HepG2 (cell line): ENCODE measurements around the gene TSC1. TPM values are rescaled to one million over a fixed set of nuclear protein-coding genes. Genes with fewer than 3 reads are reported as not detected.
A peak's percentile ranks its signal among the peaks of the same experiment; 100 is the strongest.

Source experiments
- DRAP1 ChIP-seq: IDR thresholded peaks from 2 replicates; pipeline ENCODE4 v1.6.1; 2016; ENCODE audit warnings: missing genetic modification reagents, missing compliant biosample characterization
- GLMP ChIP-seq: sonication (generic); formaldehyde crosslinking; IDR thresholded peaks from 2 replicates; pipeline ENCODE4 v1.9.0; 2021; ENCODE audit warnings: missing genetic modification reagents, mild to moderate bottlenecking, borderline replicate concordance
- PLSCR1 ChIP-seq: sonication (generic); formaldehyde crosslinking; IDR thresholded peaks from 2 replicates; pipeline ENCODE4 v1.5.0; 2020; ENCODE audit warnings: missing genetic modification reagents, mild to moderate bottlenecking, borderline replicate concordance
- ZNF431 ChIP-seq: sonication (generic); formaldehyde crosslinking; IDR thresholded peaks from 2 replicates; pipeline ENCODE4 v1.9.0; 2022; ENCODE audit warnings: missing genetic modification reagents, low read depth, mild to moderate bottlenecking, borderline replicate concordance
- ZNF512 ChIP-seq: sonication (generic); formaldehyde crosslinking; IDR thresholded peaks from 2 replicates; pipeline ENCODE4 v1.4.0; 2020; ENCODE audit warnings: mild to moderate bottlenecking, missing genetic modification reagents
- ZNF703 ChIP-seq: sonication (generic); formaldehyde crosslinking; IDR thresholded peaks from 2 replicates; pipeline ENCODE4 v1.5.1; 2020; ENCODE audit warnings: missing genetic modification reagents, mild to moderate bottlenecking, moderate library complexity, borderline replicate concordance
- ZNF713 ChIP-seq: sonication (generic); formaldehyde crosslinking; IDR thresholded peaks from 2 replicates; pipeline ENCODE4 v1.4.0; 2020; ENCODE audit warnings: mild to moderate bottlenecking, missing genetic modification reagents
- ZNF841 ChIP-seq: sonication (generic); formaldehyde crosslinking; IDR thresholded peaks from 2 replicates; pipeline ENCODE4 v1.8.1; 2023; ENCODE audit warnings: missing genetic modification reagents, borderline replicate concordance
- polyA plus RNA-seq, 8 experiments: library from polyadenylated mRNA; depleted of rRNA in 3 of 8; stranded (reverse) in 7 of 8; unstranded in 1 of 8; fragments of >200 nt; fragmentation: Illumina TruSeq in 4 of 8; extraction: Trizol in 4 of 8; gene quantifications; 2 replicates each; pipeline versions ENCODE4 v1.2.1 to v1.2.3, GENCODE V29; 2011 to 2016; ENCODE audit warnings: low read depth in 4 of 8, missing spikeins in 1 of 8, mixed read lengths in 1 of 8; ENCODE audit not compliant: insufficient read depth in 1 of 8
- total RNA-seq, 5 experiments: library from RNA; depleted of rRNA; stranded (reverse); fragments of >200 nt; fragmentation: Illumina TruSeq; extraction: Trizol; gene quantifications; 2 replicates each; pipeline ENCODE4 v1.2.3, GENCODE V29; 2016; ENCODE audit warnings: low read depth in 1 of 5
- TF ChIP-seq, protein P1 (sequence below): sonication (generic); formaldehyde crosslinking; IDR thresholded peaks from one replicate; pipeline ENCODE4 v1.5.1; 2020; ENCODE audit warnings: mild to moderate bottlenecking, missing genetic modification reagents; ENCODE audit errors: not compliant biosample characterization
- TF ChIP-seq, protein P2 (sequence below): sonication (generic); formaldehyde crosslinking; conservative IDR thresholded peaks from 2 replicates; pipeline ENCODE4 v1.8.0; 2022; ENCODE audit warnings: low read depth, missing genetic modification reagents

TSC1 gene
- total and polyA plus RNA-seq, 2 of the 13 experiments (the other 11 are each of a cell fraction or from before 2014, with no cell fraction given), result 31.6 to 66.1 TPM

DNA sequence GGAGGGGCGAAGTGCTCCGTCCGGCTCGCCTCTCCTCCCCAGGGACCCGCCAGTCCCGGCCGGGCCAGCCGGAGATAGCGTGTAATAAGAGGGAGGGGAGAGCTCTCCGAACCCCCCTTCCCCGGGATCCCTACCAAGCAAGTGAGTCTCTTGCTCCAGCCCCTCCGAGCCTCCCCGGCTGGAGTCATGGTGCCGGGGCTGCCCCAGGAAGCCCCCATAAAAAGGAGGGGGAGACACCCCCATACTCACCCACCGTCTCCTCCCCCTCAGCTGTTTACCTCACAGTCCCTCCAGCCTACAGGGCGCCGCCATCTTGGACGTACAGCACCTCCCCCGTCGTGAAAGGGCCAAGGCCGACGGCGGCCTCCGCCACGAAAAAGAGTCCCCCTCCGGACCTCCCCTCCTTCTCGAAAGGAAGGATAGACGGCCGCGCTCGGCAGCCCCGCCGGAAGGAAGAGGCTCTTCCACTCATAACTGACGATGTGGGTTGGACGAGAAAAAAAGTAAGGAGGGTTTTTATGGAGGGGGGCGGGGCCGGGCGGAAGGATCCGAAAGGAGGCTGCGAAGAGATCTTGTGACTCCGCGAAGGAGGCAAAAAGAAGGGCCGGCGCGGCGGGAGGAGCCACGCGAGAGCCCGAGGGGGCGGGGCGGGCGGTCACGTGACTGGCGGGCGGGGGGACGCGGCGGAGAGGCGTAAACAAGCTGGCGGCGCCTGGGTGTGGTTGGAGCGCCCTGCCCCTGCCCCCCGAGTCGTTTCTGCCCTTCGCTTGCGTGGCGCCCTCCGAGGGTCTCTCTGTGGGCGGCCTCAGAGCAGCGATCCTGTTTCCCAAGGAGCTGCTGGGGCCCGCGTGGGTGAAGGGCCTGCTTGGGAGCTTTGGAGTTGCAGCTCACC lies at the start of gene TSC1 (continued):
- TF ChIP-seq, protein P1, sequence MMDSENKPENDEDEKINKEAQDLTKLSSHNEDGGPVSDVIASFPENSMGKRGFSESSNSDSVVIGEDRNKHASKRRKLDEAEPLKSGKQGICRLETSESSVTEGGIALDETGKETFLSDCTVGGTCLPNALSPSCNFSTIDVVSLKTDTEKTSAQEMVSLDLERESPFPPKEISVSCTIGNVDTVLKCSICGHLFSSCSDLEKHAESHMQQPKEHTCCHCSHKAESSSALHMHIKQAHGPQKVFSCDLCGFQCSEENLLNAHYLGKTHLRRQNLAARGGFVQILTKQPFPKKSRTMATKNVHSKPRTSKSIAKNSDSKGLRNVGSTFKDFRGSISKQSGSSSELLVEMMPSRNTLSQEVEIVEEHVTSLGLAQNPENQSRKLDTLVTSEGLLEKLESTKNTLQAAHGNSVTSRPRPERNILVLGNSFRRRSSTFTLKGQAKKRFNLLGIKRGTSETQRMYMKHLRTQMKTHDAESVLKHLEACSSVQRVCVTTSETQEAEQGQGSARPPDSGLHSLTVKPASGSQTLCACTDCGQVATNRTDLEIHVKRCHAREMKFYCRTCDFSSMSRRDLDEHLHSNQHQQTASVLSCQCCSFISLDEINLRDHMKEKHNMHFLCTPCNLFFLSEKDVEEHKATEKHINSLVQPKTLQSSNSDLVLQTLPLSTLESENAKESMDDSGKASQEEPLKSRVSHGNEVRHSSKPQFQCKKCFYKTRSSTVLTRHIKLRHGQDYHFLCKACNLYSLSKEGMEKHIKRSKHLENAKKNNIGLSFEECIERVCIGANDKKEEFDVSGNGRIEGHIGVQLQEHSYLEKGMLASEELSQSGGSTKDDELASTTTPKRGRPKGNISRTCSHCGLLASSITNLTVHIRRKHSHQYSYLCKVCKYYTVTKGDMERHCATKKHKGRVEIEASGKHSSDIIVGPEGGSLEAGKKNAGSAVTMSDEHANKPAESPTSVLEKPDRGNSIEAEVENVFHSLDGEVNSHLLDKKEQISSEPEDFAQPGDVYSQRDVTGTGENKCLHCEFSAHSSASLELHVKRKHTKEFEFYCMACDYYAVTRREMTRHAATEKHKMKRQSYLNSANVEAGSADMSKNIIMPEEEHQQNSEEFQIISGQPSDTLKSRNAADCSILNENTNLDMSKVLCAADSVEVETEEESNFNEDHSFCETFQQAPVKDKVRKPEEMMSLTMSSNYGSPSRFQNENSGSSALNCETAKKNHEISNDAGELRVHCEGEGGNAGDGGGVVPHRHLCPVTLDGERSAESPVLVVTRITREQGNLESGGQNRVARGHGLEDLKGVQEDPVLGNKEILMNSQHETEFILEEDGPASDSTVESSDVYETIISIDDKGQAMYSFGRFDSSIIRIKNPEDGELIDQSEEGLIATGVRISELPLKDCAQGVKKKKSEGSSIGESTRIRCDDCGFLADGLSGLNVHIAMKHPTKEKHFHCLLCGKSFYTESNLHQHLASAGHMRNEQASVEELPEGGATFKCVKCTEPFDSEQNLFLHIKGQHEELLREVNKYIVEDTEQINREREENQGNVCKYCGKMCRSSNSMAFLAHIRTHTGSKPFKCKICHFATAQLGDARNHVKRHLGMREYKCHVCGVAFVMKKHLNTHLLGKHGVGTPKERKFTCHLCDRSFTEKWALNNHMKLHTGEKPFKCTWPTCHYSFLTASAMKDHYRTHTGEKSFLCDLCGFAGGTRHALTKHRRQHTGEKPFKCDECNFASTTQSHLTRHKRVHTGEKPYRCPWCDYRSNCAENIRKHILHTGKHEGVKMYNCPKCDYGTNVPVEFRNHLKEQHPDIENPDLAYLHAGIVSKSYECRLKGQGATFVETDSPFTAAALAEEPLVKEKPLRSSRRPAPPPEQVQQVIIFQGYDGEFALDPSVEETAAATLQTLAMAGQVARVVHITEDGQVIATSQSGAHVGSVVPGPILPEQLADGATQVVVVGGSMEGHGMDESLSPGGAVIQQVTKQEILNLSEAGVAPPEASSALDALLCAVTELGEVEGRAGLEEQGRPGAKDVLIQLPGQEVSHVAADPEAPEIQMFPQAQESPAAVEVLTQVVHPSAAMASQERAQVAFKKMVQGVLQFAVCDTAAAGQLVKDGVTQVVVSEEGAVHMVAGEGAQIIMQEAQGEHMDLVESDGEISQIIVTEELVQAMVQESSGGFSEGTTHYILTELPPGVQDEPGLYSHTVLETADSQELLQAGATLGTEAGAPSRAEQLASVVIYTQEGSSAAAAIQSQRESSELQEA (CRISPR knock-in tag), result no peak
- TF ChIP-seq DRAP1 (CRISPR knock-in tag), result peak; percentile 72
- peak; percentile 91 for TF ChIP-seq ZNF703 (CRISPR knock-in tag)
- TF ChIP-seq ZNF713 (CRISPR knock-in tag), result 0 out of 2 replicates have a peak, but pooled peaks have one; percentile 20
- no peak for TF ChIP-seq ZNF512 (CRISPR knock-in tag)
- TF ChIP-seq, protein P2, sequence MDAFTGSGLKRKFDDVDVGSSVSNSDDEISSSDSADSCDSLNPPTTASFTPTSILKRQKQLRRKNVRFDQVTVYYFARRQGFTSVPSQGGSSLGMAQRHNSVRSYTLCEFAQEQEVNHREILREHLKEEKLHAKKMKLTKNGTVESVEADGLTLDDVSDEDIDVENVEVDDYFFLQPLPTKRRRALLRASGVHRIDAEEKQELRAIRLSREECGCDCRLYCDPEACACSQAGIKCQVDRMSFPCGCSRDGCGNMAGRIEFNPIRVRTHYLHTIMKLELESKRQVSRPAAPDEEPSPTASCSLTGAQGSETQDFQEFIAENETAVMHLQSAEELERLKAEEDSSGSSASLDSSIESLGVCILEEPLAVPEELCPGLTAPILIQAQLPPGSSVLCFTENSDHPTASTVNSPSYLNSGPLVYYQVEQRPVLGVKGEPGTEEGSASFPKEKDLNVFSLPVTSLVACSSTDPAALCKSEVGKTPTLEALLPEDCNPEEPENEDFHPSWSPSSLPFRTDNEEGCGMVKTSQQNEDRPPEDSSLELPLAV (CRISPR knock-in tag), result 0 out of 2 replicates have a peak, but pooled peaks have one; percentile 28
- no peak for TF ChIP-seq GLMP (CRISPR knock-in tag)
- TF ChIP-seq ZNF431 (CRISPR knock-in tag), result no peak
- TF ChIP-seq ZNF841, result no peak
- no peak for TF ChIP-seq PLSCR1
